GM21723 (cell line): ENCODE measurements around the gene DEGS2.
"Not testable (repeated sequence)": the region's sequence is repeated elsewhere in the genome, so short reads cannot be mapped to it uniquely, and the experiment has no call there.

Experiments
- ATAC-seq: cut with Tn5 transposase; IDR thresholded peaks from one replicate; pipeline ENCODE4 v1.9.1; 2021; ENCODE audit warnings: mild to moderate bottlenecking, moderate library complexity; ENCODE audit not compliant: unreplicated experiment

The DEGS2 gene

GRCh38 chr14:100180671-100181070 is 21.2 kb upstream of the DEGS2 start:
- ATAC-seq, result not testable (repeated sequence)

GRCh38 chr14:100178691-100179090 is 19.2 kb upstream of the DEGS2 start:
- ATAC-seq, result no peak

- ATAC-seq, result no peak
These were observed 17.4 kb upstream of the DEGS2 start for GRCh38 chr14:100176811-100177327.

GRCh38 chr14:100173353-100173752 is 13.9 kb upstream of the DEGS2 start:
- ATAC-seq, result no peak

GRCh38 chr14:100172811-100173210 is 13.4 kb upstream of the DEGS2 start:
- ATAC-seq, result no peak

GRCh38 chr14:100170880-100171279 is 11.4 kb upstream of the DEGS2 start:
- no peak for ATAC-seq

GRCh38 chr14:100168506-100168905 is 9.1 kb upstream of the DEGS2 start:
- no peak for ATAC-seq

- no peak for ATAC-seq
These were observed 6.5 kb upstream of the DEGS2 start for GRCh38 chr14:100165831-100166440.

GRCh38 chr14:100165376-100165775 is 5.9 kb upstream of the DEGS2 start:
- ATAC-seq, result no peak

GRCh38 chr14:100160534-100160916 is 1.1 kb upstream of the DEGS2 start:
- ATAC-seq, result no peak

- peak; percentile 9 for ATAC-seq
These were observed 554 bp upstream of the DEGS2 start for GRCh38 chr14:100159865-100160533.

- ATAC-seq, result no peak
These were observed 815 bp downstream of the DEGS2 start for GRCh38 chr14:100158566-100159093.

GRCh38 chr14:100157548-100158232 is 1.8 kb downstream of the DEGS2 start:
- not testable (repeated sequence) for ATAC-seq

- no peak for ATAC-seq
These were observed 2.7 kb downstream of the DEGS2 start for GRCh38 chr14:100156776-100157175.

- no peak for ATAC-seq
These were observed 3.5 kb downstream of the DEGS2 start for GRCh38 chr14:100155756-100156616.

- no peak for ATAC-seq
These were observed 4.3 kb downstream of the DEGS2 start for GRCh38 chr14:100155049-100155621.

GRCh38 chr14:100153560-100153959 is 5.9 kb downstream of the DEGS2 start:
- ATAC-seq, result no peak

- no peak for ATAC-seq
These were observed 7.4 kb downstream of the DEGS2 start for GRCh38 chr14:100152091-100152490.

- ATAC-seq, result no peak
These were observed 8.4 kb downstream of the DEGS2 start for GRCh38 chr14:100150932-100151587.
